SK-N-SH (cell line): ENCODE measurements around the gene LUC7L2. TPM values are rescaled to one million over a fixed set of nuclear protein-coding genes. Genes with fewer than 3 reads are reported as not detected.
A peak's percentile ranks its signal among the peaks of the same experiment; 100 is the strongest.

ENCODE experiments used
- CTCF ChIA-PET: fragments of 300-600, 350-600 bp; formaldehyde crosslinking; extraction: SDS; loops from one replicate; lab custom pipeline; 2021; lab: Yijun Ruan, JAX
- POLR2A ChIA-PET: fragments of 350-600 bp; sonication (Branson Sonifier 250); formaldehyde crosslinking; extraction: SDS; loops from one replicate; lab custom pipeline; 2020; ENCODE audit warnings: antibody characterized with exemption, inconsistent platforms; lab: Yijun Ruan, JAX
- DNase-seq: peaks from one replicate; pipeline ENCODE4 v3.0.0; 2012
- H2AFZ ChIP-seq: fragments of 200-600 bp; sonication (generic); 2 replicates; pipeline ENCODE4 v1.8.1; 2016; ENCODE audit warnings: antibody characterized with exemption, mild to moderate bottlenecking, low read depth
- H3F3A ChIP-seq: fragments of 200-600 bp; sonication (generic); replicated peaks from 2 replicates; pipeline ENCODE3; 2016; ENCODE audit warnings: antibody characterized with exemption, mild to moderate bottlenecking; ENCODE audit not compliant: insufficient read depth
- H3K27ac ChIP-seq, 2 experiments: fragments of 200-500 bp in 1 of 2; fragments of 200-600 bp in 1 of 2; sonication (Bioruptor generic) in 1 of 2; sonication (generic), shearing (Covaris generic) in 1 of 2; 2 replicates each; pipeline versions ENCODE4 v1.5.1 to v1.6.1; 2014 to 2016; ENCODE audit warnings: low read depth in 2 of 2, inconsistent platforms in 1 of 2, low read length in 1 of 2, mild to moderate bottlenecking in 1 of 2, mixed read lengths in 1 of 2
- H3K27me3 ChIP-seq: fragments of 200-600 bp; sonication (generic), shearing (Covaris generic); 2 replicates; pipeline ENCODE4 v1.6.1; 2016; ENCODE audit warnings: mixed run types; ENCODE audit not compliant: insufficient read depth
- H3K36me3 ChIP-seq, 2 experiments: fragments of 200-500 bp in 1 of 2; fragments of 200-600 bp in 1 of 2; sonication (Bioruptor generic) in 1 of 2; sonication (generic) in 1 of 2; replicated peaks in 1 of 2; 2 replicates each; pipeline versions ENCODE3 to v1.5.1; 2014 to 2016; ENCODE audit warnings: low read length in 1 of 2, mild to moderate bottlenecking in 1 of 2; ENCODE audit not compliant: insufficient read depth in 2 of 2, control insufficient read depth in 1 of 2
- H3K4me1 ChIP-seq, 2 experiments: fragments of 200-500 bp in 1 of 2; fragments of 200-600 bp in 1 of 2; sonication (Bioruptor generic) in 1 of 2; sonication (generic), shearing (Covaris generic) in 1 of 2; 2 replicates each; pipeline versions ENCODE4 v1.5.1 to v1.6.1; 2014 to 2016; ENCODE audit warnings: low read depth in 1 of 2, low read length in 1 of 2, mixed run types in 1 of 2; ENCODE audit not compliant: insufficient read depth in 2 of 2, control insufficient read depth in 1 of 2
- H3K4me2 ChIP-seq: fragments of 200-600 bp; sonication (generic), shearing (Covaris generic); 2 replicates; pipeline ENCODE4 v1.6.1; 2017; ENCODE audit warnings: mixed run types
- H3K4me3 ChIP-seq, 2 experiments: fragments of 200-500 bp in 1 of 2; fragments of 200-600 bp in 1 of 2; sonication (Bioruptor generic) in 1 of 2; sonication (generic), shearing (Covaris generic) in 1 of 2; 2 replicates each; pipeline versions ENCODE4 v1.5.1 to v1.8.1; 2014 to 2016; ENCODE audit warnings: low read depth in 2 of 2, inconsistent platforms in 1 of 2, low read length in 1 of 2, mild to moderate bottlenecking in 1 of 2, mixed read lengths in 1 of 2, moderate library complexity in 1 of 2
- H3K79me2 ChIP-seq: fragments of 200-600 bp; sonication (generic); 2 replicates; pipeline ENCODE4 v1.8.1; 2017; ENCODE audit warnings: mild to moderate bottlenecking; ENCODE audit not compliant: insufficient read depth
- H3K9ac ChIP-seq: fragments of 200-600 bp; sonication (generic); 2 replicates; pipeline ENCODE4 v1.6.1; 2017; ENCODE audit warnings: mixed run types
- H3K9me2 ChIP-seq: fragments of 200-600 bp; sonication (generic); 2 replicates; pipeline ENCODE4 v1.6.1; 2017; ENCODE audit warnings: mixed run types
- H3K9me3 ChIP-seq: fragments of 200-600 bp; sonication (generic); 2 replicates; pipeline ENCODE4 v1.6.1; 2017; ENCODE audit warnings: mixed run types, mild to moderate bottlenecking, moderate library complexity
- H4K20me1 ChIP-seq: fragments of 200-600 bp; sonication (generic); 2 replicates; pipeline ENCODE4 v1.6.1; 2017; ENCODE audit warnings: mild to moderate bottlenecking, mixed run types; ENCODE audit not compliant: insufficient read depth
- ELF1 ChIP-seq: IDR thresholded peaks from 2 replicates; pipeline ENCODE4 v1.4.0; 2012
- EZH2phosphoT487 ChIP-seq: fragments of 200-600 bp; sonication (generic); IDR thresholded peaks from 2 replicates; pipeline ENCODE4 v1.6.1; 2017; ENCODE audit warnings: low read depth, mixed run types, mild to moderate bottlenecking, antibody characterized with exemption, moderate library complexity, borderline replicate concordance
- FOSL2 ChIP-seq: IDR thresholded peaks from 2 replicates; pipeline ENCODE4 v1.4.0; 2012; ENCODE audit warnings: low read depth, mild to moderate bottlenecking, moderate library complexity, borderline replicate concordance
- FOXJ3 ChIP-seq: sonication (generic); formaldehyde crosslinking; IDR thresholded peaks from 2 replicates; pipeline ENCODE4 v1.5.1; 2020; ENCODE audit warnings: mild to moderate bottlenecking, missing genetic modification reagents
- GABPA ChIP-seq: IDR thresholded peaks from 2 replicates; pipeline ENCODE4 v1.4.0; 2012; ENCODE audit warnings: low read depth, mild to moderate bottlenecking
- JUND ChIP-seq: IDR thresholded peaks from 2 replicates; pipeline ENCODE4 v1.4.0; 2012
- MXI1 ChIP-seq: IDR thresholded peaks from 2 replicates; pipeline ENCODE4 v1.6.1; 2012; ENCODE audit warnings: mild to moderate bottlenecking, low read depth, low read length, improper control_type of control experiment
- NRF1 ChIP-seq: IDR thresholded peaks from 2 replicates; pipeline ENCODE4 v1.6.1; 2012; ENCODE audit warnings: low read depth, mild to moderate bottlenecking, low read length
- RAD21 ChIP-seq: IDR thresholded peaks from 2 replicates; pipeline ENCODE4 v1.6.1; 2012; ENCODE audit warnings: mild to moderate bottlenecking, low read length
- RCOR1 ChIP-seq: fragments of 150-350 bp; IDR thresholded peaks from 2 replicates; pipeline ENCODE4 v1.6.1; 2017; ENCODE audit warnings: antibody characterized with exemption, low read length
- RFX5 ChIP-seq: IDR thresholded peaks from 2 replicates; pipeline ENCODE4 v1.6.1; 2012; ENCODE audit warnings: mild to moderate bottlenecking, improper control_type of control experiment, low read length
- SMC3 ChIP-seq: IDR thresholded peaks from 2 replicates; pipeline ENCODE4 v1.6.1; 2012; ENCODE audit warnings: low read depth, low read length, improper control_type of control experiment
- TAF1 ChIP-seq: IDR thresholded peaks from 2 replicates; pipeline ENCODE4 v1.6.1; 2012; ENCODE audit warnings: low read depth, mild to moderate bottlenecking, low read length, moderate library complexity, borderline replicate concordance
- TCF12 ChIP-seq: IDR thresholded peaks from 2 replicates; pipeline ENCODE4 v1.4.0; 2012
- YY1 ChIP-seq: IDR thresholded peaks from 2 replicates; pipeline ENCODE4 v1.4.0; 2012; ENCODE audit warnings: low read depth, mild to moderate bottlenecking
- WGBS: methylation state at CpG from one replicate; pipeline ENCODE4 v1.1.6; 2017; ENCODE audit warnings: low lambda C conversion rate; 5-methylcytosine and 5-hydroxymethylcytosine counted together
- polyA plus RNA-seq, 3 experiments: library from polyadenylated mRNA; depleted of rRNA; stranded (reverse); fragments of >200 nt; gene quantifications; 2 replicates each; pipeline ENCODE4 v1.2.3, GENCODE V29; 2012
- TF ChIP-seq, protein P1 (sequence below): IDR thresholded peaks from 2 replicates; pipeline ENCODE4 v1.6.1; 2012; ENCODE audit warnings: mild to moderate bottlenecking, low read depth, low read length, moderate library complexity
- TF ChIP-seq, protein P2 (sequence below): IDR thresholded peaks from 2 replicates; pipeline ENCODE4 v1.4.0; 2012; ENCODE audit warnings: low read depth, borderline replicate concordance
- TF ChIP-seq, protein P3 (sequence below): IDR thresholded peaks from 2 replicates; pipeline ENCODE4 v1.4.0; 2012; ENCODE audit warnings: low read depth, borderline replicate concordance

Gene LUC7L2
- polyA plus RNA-seq, 1 of the 3 experiments (the other 2 are of a cell fraction), result 45.7 TPM

DNA sequence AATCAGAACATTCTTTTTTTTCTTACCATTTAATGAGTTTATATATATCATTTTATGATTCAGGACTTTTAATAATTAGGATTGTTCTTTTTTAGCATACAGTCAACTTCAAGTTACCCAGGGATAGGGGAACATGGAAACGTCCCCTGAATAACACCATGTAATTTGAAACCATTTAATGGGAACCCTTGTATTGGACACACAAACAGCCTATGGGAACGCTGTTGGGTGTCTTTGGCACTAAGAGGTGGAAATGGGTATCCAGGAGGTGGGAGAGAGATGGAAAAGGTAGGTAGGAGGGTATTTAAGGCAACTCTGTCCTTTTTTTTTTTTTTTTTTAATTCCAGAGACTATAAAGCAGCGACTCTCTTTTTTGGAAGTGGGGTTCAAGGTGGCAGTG is 2.6 kb downstream of the LUC7L2 start:
- POLR2A ChIA-PET, result no interaction called here
- H3K27ac ChIP-seq, result no peak overlapping the region
- H2AFZ ChIP-seq, result no peak overlapping the region
- no peak overlapping the region for H3K9ac ChIP-seq
- H3K27me3 ChIP-seq, result no peaks in the 10 kb centered on the region
- H3K9me2 ChIP-seq, result no peaks in the 10 kb centered on the region
- TF ChIP-seq TCF12 (no peak), NRF1 (no peak), MXI1 (no peak), JUND (no peak), GABPA (no peak), YY1 (no peak), RCOR1 (no peak), EZH2phosphoT487 (no peak), SMC3 (no peak), RFX5 (no peak), TAF1 (no peak), FOXJ3 (no peak), ELF1 (no peak), RAD21 (no peak), FOSL2 (no peak)
- TF ChIP-seq, protein P1, sequence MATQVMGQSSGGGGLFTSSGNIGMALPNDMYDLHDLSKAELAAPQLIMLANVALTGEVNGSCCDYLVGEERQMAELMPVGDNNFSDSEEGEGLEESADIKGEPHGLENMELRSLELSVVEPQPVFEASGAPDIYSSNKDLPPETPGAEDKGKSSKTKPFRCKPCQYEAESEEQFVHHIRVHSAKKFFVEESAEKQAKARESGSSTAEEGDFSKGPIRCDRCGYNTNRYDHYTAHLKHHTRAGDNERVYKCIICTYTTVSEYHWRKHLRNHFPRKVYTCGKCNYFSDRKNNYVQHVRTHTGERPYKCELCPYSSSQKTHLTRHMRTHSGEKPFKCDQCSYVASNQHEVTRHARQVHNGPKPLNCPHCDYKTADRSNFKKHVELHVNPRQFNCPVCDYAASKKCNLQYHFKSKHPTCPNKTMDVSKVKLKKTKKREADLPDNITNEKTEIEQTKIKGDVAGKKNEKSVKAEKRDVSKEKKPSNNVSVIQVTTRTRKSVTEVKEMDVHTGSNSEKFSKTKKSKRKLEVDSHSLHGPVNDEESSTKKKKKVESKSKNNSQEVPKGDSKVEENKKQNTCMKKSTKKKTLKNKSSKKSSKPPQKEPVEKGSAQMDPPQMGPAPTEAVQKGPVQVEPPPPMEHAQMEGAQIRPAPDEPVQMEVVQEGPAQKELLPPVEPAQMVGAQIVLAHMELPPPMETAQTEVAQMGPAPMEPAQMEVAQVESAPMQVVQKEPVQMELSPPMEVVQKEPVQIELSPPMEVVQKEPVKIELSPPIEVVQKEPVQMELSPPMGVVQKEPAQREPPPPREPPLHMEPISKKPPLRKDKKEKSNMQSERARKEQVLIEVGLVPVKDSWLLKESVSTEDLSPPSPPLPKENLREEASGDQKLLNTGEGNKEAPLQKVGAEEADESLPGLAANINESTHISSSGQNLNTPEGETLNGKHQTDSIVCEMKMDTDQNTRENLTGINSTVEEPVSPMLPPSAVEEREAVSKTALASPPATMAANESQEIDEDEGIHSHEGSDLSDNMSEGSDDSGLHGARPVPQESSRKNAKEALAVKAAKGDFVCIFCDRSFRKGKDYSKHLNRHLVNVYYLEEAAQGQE, result no peak
- TF ChIP-seq, protein P2, sequence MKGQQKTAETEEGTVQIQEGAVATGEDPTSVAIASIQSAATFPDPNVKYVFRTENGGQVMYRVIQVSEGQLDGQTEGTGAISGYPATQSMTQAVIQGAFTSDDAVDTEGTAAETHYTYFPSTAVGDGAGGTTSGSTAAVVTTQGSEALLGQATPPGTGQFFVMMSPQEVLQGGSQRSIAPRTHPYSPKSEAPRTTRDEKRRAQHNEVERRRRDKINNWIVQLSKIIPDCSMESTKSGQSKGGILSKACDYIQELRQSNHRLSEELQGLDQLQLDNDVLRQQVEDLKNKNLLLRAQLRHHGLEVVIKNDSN, result no peak
- TF ChIP-seq, protein P3, sequence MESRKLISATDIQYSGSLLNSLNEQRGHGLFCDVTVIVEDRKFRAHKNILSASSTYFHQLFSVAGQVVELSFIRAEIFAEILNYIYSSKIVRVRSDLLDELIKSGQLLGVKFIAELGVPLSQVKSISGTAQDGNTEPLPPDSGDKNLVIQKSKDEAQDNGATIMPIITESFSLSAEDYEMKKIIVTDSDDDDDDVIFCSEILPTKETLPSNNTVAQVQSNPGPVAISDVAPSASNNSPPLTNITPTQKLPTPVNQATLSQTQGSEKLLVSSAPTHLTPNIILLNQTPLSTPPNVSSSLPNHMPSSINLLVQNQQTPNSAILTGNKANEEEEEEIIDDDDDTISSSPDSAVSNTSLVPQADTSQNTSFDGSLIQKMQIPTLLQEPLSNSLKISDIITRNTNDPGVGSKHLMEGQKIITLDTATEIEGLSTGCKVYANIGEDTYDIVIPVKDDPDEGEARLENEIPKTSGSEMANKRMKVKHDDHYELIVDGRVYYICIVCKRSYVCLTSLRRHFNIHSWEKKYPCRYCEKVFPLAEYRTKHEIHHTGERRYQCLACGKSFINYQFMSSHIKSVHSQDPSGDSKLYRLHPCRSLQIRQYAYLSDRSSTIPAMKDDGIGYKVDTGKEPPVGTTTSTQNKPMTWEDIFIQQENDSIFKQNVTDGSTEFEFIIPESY, result no peak
- TF ChIP-seq, all 33 proteins: peak for 0
- H3K36me3 ChIP-seq, result peaks cover 41% of the 10 kb centered on the region in 2 experiments
- H3K79me2 ChIP-seq, result peaks cover 86% of the 10 kb centered on the region
- CTCF ChIA-PET, result interaction anchor here (1.0 kb wide), 1 partner anchor 14 kb away, joined by 3 read pairs; no protein-coding TSS in a partner anchor
- no peak for DNase-seq
- no peaks in the 10 kb centered on the region for H3K9me3 ChIP-seq
- peaks cover 31% of the 10 kb centered on the region for H3F3A ChIP-seq
- peaks cover 10 to 20% of the 10 kb centered on the region in 2 experiments; a peak in 3 of 4 replicates for H3K4me1 ChIP-seq
- peaks cover 60% of the 10 kb centered on the region for H4K20me1 ChIP-seq
- peak overlapping the region in 1 of 2 experiments; percentile 85; a peak in 2 of 4 replicates for H3K4me3 ChIP-seq
- WGBS, result 81% methylated on average over 3 of the region's 3 CpGs
- peak overlapping the region; percentile 85 for H3K4me2 ChIP-seq
